ENCODE data around the gene RANGAP1.

DNA sequence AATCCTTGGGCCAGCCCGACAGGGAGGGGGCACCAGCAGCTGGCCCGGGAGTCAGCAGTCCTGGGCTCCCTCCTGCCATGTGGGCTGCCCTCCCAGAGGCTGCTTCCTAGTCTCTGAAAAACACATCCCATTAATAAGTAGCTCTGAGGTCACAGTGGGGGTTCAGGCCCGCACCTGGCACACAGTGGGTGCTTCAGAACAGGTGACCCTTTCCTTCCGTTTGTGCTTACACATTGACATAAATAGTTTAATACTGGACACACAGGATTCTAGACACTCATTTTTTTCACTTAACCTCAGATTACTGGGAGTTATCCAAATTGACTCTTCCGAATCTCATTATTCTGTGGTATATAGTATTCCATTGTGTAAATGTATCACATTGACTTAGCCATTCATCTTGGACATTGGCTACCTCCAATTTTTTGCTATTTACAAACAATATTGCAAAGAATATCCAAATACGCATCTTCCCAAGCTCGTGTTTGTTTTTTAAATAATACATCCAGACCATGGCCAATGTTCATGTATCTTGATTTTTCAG lies 44.8 kb downstream of the RANGAP1 start:
- TF ChIP-seq POLR2A (IDR thresholded peaks at IDR 0.05): no peak
- TF ChIP-seq, protein P1, sequence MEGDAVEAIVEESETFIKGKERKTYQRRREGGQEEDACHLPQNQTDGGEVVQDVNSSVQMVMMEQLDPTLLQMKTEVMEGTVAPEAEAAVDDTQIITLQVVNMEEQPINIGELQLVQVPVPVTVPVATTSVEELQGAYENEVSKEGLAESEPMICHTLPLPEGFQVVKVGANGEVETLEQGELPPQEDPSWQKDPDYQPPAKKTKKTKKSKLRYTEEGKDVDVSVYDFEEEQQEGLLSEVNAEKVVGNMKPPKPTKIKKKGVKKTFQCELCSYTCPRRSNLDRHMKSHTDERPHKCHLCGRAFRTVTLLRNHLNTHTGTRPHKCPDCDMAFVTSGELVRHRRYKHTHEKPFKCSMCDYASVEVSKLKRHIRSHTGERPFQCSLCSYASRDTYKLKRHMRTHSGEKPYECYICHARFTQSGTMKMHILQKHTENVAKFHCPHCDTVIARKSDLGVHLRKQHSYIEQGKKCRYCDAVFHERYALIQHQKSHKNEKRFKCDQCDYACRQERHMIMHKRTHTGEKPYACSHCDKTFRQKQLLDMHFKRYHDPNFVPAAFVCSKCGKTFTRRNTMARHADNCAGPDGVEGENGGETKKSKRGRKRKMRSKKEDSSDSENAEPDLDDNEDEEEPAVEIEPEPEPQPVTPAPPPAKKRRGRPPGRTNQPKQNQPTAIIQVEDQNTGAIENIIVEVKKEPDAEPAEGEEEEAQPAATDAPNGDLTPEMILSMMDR (IDR thresholded peaks at IDR 0.05): no peak
